HG03442 (cell line): Measurements from ENCODE around the gene INSM1.
"Not testable (repeated sequence)": the region's sequence is repeated elsewhere in the genome, so short reads cannot be mapped to it uniquely, and the experiment has no call there.

Source experiments
- ATAC-seq: cut with Tn5 transposase; IDR thresholded peaks from one replicate; pipeline ENCODE4 v1.9.1; 2021; ENCODE audit warnings: mild to moderate bottlenecking, moderate library complexity; ENCODE audit not compliant: unreplicated experiment

The INSM1 gene, protein sequence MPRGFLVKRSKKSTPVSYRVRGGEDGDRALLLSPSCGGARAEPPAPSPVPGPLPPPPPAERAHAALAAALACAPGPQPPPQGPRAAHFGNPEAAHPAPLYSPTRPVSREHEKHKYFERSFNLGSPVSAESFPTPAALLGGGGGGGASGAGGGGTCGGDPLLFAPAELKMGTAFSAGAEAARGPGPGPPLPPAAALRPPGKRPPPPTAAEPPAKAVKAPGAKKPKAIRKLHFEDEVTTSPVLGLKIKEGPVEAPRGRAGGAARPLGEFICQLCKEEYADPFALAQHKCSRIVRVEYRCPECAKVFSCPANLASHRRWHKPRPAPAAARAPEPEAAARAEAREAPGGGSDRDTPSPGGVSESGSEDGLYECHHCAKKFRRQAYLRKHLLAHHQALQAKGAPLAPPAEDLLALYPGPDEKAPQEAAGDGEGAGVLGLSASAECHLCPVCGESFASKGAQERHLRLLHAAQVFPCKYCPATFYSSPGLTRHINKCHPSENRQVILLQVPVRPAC

DNA sequence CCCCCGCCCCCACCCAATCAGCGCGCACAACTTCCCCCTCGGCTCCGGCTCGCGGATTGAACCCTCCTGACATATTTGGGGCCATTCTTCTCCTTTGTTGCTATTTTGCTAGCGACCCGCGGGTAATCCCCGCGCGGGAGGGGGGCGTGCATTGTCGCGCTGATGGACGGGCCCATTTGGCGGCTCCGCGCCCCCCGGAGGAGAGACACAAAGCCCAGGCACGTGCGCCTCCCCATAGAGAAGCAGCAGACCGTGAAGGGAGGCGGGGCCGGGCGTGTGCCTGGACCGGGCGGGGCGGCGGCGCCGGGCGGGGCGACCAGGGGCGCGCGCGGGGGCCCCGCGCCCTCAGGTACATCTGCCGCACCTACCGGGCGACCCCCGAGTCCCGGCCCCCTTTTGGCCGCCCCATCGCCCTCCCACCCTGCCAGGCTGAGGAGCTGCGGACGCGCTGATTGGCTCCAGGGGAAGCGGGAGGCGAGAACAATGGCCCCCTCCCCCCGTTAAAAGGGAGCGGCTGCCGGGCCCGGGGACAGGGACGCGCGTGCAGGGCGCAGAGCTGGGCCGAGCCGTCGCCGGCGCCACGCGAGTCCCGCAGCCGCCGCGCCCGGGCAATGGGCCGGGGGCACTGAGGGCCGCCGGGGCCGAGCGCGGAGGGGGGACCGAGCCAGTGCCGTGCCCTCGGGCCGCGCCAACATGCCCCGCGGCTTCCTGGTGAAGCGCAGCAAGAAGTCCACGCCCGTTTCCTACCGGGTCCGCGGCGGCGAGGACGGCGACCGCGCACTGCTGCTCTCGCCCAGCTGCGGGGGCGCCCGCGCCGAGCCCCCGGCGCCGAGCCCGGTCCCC lies at the start of gene INSM1:
Gene INSM1 (plus strand): TSS at position 530 of the 843 bp plus-strand sequence. CDS start 164 bp downstream, at position 694.
- no peak for ATAC-seq

DNA sequence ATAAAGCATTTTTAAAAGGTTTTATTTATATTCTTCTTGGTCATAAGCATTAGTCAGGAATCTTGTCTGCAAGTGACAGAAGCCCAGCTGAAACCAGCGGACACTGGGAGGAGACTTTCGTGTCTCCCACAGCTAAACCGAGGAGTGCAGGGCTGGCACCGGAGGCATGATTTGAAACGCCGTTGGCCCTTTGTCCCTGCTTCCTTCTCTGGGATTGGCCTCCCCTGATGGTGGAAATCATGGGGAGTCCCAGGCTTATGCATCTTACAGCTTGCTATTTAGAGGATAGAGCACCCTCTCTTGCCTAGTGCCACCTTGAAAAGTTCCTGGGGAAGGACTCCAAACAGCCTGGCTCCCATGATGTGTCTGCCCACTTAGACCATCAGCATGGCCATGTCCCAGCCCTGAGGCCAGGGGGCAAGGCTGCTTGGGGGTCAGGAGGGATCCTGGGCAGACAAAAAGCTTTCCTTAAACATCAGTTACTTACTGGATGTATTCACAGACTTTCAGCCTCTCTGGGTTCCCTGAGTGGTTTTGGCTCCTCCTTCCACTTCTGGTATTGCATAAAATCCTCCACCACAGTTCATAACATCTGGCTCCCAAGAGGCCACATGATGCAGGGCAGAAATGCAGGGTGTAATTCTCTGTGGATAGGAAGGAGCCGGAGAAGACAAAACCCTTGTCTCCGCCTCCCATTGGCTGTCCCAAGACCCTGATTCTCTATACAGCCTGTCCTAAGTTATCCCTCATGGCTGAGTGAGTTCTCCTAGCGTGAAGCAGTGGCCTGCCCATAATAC lies 49.3 kb upstream of the INSM1 start:
- no peak for ATAC-seq

- ATAC-seq: no peak
Measured at GRCh38 chr20:20321134-20321533, 46.8 kb upstream of the INSM1 start.

DNA sequence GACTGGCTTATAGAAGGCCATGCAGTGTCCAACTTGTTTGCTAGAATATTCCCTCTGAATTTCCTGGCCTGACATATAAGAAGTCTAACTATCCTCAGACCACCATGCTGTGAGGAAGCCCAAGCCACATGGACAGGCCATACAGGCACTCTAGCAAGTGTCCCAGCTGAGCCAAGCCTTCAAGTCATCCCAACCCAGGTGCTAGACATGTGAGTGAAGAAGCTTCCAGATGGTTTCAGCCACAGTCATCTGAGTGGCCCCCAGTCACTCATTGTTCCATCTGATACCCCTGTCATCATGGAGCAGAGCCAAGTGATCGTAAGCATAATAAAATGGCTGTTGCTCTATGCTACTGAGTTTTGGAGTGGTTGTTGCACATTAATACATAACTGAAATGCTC lies 46.0 kb upstream of the INSM1 start:
- ATAC-seq: no peak

DNA sequence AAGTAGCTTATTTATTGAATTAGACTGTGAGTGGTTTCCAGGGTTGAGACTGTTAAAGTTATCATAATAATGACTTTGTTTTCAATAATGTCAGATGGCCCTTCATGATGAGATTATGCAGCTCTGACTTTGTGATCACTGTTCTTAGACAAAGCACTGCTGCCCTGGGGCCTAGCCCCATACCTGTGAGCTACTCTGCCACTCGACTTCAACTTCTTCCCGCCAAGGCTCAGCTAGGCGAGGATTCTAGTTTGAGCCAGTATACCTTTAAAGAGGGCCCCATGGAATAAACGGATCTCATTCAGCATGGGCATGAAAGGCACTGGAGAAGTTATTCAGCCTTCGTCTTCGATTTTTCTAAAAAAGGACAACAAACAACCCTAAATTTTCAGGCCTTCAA lies 45.0 kb upstream of the INSM1 start:
- no peak for ATAC-seq

- no peak for ATAC-seq
Measured at GRCh38 chr20:20327746-20328145, 40.2 kb upstream of the INSM1 start.

GRCh38 chr20:20329564-20329963 lies 38.3 kb upstream of the INSM1 start:
- no peak for ATAC-seq

- ATAC-seq: no peak
Measured at GRCh38 chr20:20331156-20331555, 36.7 kb upstream of the INSM1 start.

GRCh38 chr20:20331817-20332216 lies 36.1 kb upstream of the INSM1 start:
- ATAC-seq: no peak

- ATAC-seq: peak; percentile 34
Measured at GRCh38 chr20:20333866-20334265, 34.0 kb upstream of the INSM1 start.

GRCh38 chr20:20334489-20334888 lies 33.4 kb upstream of the INSM1 start:
- ATAC-seq: peak; percentile 96

DNA sequence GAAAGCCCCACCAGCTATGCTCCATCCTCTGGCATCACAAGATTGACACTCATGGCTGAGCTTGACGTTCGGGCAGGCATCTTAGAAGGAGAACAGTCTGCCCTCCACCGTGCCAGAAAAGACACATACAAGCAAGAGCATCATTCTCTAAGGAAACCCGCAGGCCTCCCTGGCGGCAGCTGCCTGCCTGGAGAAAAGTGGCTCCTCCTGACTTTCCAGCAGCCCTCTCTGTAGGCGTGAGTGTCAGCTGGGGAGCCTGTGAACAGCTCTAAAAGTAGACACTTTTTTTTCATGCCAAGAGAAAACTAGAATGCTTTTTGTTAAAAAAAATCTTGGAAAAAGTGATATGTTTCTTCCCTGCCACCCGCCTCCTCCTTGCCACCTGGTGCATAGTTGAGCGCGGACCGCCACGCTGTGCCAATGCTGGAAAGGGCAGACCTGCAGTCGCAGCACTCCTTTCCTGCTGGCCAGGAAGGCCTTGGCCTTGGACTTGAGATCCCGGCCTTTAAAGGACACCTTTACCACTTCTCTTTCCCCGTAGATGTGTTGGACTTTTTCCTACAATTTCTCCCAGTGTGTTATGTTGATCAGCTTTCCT lies 29.7 kb upstream of the INSM1 start:
- no peak for ATAC-seq

DNA sequence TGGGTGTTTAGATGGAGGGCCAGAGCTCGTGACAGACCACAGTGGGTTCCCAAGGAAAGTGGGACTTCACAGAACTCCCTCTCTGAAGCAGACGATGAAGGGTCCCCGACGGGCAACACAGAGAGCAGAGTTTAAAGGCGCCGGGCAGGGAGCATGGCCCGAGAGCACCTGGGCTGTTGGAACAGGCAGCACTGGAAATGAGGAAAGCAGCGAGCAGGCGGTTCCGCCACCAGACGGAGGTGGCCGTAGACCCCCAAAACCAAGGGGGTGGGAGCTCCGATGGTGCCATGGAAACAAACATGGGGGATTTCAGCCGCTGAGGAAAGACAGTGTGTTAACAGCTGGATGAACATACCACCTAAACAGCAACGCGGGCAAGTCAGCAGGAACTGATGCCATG lies 27.5 kb upstream of the INSM1 start:
- no peak for ATAC-seq

- no peak for ATAC-seq
Measured at GRCh38 chr20:20341371-20341770, 26.5 kb upstream of the INSM1 start.

GRCh38 chr20:20342066-20342465 lies 25.8 kb upstream of the INSM1 start:
- ATAC-seq: no peak

GRCh38 chr20:20343932-20344331 lies 24.0 kb upstream of the INSM1 start:
- no peak for ATAC-seq

DNA sequence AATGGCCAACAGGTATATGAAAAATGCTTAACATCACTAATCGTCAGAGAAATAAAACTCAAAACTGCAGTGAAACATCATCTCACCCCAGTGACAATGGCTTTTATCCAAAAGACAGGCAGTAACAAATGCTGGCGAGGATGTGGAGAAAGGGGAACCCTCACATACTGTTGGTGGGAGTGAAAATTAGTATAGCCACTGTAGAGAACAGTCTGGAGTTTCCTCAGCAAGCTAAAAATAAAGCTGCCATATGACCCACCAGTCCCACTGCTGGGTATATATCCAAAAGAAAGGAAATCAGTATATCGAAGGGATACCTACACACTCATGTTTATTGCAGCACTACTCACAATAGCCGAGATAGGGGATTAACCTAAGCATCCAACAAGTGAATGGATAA lies 23.4 kb upstream of the INSM1 start:
- ATAC-seq: no peak

DNA sequence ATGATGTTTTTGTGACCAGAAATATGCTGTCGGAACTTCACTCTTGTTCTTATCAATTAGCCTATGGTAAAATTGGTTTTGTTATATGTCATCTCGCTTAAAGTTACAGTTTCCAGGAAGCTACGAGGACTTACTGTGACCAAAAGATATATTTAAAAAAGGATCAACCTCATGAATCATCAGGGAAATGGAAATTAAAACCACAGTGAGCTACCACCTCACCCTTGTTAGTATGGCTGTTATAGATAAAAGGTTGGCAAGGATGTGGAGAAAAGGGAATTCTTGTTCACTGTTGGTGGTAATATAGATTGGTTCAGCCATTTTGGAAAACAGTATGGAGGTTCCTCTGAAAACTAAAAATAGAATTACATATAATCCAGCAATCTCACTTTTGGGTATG lies 14.3 kb upstream of the INSM1 start:
- no peak for ATAC-seq

DNA sequence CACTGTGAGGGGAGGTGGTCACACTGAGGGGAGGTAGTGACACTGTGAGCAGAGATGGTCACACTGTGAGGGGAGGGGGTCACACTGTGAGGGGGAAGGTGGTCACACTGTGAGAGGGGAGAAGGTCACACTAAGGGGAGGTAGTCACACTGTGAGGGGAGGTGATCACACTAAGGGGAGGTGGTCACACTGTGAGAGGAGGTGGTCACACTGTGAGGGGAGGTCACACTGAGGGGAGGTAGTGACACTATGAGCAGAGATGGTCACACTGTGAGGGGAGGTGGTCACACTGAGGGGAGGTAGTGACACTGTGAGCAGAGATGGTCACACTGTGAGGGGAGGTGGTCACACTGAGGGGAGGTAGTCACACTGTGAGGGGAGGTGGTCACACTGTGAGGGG lies 12.4 kb upstream of the INSM1 start:
- ATAC-seq: not testable (repeated sequence)

DNA sequence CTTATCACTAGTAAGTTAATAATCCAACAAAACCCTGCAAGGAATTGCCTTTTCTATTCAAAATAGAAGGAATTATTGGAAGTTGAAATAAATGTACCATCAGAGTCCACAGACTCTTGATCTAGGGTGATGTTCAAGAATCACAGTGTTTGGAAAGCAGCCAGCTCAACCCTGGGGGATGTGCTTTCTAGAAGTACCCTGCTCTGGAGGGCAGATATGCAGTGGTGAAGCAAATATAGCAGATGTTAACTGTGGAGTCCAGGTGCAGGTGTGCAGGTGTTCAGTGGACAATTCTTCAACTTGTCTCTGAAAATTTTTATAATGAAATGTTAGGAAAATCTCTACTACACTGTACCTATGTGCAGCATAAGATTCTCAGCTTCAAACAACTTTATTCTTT lies 9.1 kb upstream of the INSM1 start:
- ATAC-seq: no peak

GRCh38 chr20:20359628-20360027 lies 8.3 kb upstream of the INSM1 start:
- no peak for ATAC-seq
